Embryonic facial prominence (tissue), 1 donor: ENCODE data around the gene SYNE2.
A peak's percentile ranks its signal among the peaks of the same experiment; 100 is the strongest.
"Not testable (repeated sequence)": the region's sequence is repeated elsewhere in the genome, so short reads cannot be mapped to it uniquely, and the experiment has no call there.

Source experiments
- DNase-seq: peaks from one replicate; pipeline ENCODE4 v3.0.0-alpha.2; 2016; ENCODE audit errors: extremely low spot score

SYNE2 gene

DNA sequence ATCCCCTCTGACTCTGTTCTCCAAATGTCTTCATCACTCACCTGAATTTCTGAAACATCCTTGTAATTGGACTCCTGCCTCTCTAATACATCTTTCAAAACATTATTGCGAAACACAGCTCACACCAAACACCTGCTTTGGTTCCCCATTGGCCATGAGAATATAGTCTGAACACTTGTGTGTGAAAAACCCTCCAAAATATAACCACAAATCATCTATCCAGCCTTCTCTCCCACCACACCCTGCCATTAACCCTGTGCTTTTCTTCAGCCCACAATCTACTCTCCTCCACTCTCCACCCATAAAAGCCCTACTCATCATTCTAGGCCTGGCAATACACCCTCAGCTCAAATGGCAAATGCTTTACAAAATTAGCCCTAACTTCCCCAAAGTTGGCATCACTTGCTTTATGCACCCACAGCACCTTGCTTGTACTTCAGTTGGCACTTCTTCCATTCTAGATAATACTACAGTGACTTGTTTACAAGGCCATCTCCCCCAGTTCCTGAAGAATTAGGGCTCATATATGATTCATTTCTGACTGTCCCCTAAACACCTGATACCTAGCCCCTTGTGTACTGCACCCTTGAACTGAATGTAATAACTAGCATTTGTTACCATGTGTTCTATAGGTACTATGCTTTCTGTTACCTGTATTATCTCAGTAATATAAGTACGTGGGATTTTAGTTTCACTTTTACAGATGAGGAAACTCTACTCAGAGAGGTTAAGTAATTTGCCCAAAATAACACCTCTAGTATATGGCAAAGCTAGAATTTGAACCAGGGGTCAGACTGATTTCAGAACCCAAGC, 17.3 kb downstream of the SYNE2 start:
- not testable (repeated sequence) for DNase-seq

DNA sequence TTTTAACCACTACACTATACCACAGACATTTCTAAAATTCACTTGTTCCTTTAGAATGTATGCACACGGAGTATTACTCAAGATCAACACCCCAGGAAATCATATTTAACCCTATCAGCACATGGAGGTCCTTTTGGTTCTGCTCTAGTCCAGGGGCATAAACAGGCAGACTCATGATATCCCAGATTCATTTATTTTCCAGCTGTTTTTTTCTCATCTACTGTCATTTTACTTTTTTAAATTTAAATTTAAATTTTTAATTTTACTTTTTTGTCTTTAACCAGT, 17.9 kb downstream of the SYNE2 start:
- DNase-seq = not testable (repeated sequence)

DNA sequence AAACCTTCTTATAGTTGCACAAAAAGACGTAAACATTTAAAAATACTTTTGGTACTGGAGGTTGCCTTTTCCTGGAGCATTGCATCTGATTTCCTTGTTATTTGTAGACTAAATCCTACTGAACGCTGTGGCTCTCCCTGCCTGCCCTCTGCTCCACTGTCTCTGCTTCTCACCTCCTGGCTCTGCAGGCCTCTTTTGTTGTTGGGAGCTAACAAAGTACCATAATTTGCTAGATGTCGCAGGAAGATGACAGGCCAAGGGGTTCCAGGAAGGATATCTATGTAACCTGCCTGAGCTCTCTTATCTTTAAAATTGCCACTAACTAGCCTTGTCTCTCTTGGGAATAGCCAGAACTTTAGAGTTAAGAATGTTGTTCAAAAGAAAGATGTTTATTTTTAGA, 21.4 kb downstream of the SYNE2 start:
- DNase-seq = no peak

DNA sequence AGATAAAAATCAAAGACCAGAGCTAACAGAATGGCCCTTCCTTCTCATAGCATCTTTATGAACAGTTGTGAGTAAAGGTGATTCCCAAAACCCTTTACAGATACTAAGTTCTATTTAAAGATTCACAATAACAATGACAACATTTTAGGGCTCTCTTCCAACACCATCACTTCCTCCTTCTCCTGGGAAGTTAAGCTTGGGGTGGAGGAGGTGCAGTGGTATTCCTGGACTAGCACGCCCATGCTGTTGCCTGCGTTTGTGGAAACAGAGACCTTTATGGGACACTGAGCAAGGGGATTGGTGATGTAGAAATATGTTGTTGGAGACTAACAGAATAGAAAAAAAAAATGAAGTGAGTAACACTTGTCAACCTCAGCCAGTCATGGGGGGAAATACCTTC, 22.5 kb downstream of the SYNE2 start:
- DNase-seq = no peak

DNA sequence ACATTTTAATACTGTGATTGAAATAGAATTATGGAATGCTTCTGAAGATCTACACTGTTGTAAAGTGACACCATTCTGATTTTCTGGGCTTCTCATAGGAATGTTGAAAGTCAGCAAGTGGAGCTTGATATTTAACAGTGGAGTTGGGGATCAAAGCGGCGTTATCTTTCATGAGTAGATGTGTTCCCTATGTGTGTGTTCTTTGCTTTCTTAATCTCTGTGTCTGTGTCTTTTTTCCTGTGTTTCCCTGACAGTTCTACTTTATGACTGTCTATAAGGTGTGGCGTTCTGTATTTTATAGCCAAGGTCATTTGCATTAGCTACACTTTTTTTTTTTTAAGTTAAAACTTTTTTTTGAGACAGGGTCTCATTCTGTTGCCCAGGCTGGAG, 24.7 kb downstream of the SYNE2 start:
- no peak for DNase-seq

DNA sequence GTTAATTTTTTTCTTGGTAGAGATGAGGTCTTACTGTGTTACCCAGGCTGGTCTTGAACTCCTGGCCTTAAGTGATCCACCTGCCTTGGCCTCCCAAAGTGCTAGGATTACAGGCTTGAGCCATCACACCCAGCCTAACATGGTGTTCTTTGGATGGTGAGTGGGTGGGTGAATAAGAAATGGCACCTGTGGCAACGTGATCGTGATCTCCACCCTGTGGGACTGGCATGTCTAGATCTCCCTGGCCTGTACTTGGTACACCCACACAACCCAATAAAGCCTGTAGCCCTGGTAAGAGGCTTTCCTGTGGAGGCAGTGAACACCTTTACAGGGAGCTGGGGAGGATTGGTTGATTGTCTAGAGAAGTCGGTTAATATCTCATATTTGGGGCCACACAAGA, 25.2 kb downstream of the SYNE2 start:
- DNase-seq = no peak

DNA sequence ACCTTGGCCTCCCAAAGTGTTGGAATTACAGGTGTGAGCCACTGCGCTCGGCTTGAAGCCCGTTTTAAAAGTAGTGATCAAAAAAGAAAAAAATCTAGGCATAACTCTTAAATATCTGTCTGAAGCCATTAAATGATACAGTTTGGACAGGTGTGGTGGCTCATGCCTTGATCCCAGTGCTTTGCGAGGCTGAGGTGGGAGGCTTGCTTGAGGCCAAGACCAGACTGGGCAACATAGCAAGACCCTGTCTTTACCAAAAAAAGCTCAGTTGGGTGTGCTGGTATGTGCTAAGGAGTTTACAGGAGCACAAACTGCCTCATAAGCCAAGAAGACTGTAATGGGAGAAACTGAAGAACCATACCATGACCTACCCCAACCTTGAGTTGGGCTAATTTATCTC, 26.0 kb downstream of the SYNE2 start:
- DNase-seq = no peak

DNA sequence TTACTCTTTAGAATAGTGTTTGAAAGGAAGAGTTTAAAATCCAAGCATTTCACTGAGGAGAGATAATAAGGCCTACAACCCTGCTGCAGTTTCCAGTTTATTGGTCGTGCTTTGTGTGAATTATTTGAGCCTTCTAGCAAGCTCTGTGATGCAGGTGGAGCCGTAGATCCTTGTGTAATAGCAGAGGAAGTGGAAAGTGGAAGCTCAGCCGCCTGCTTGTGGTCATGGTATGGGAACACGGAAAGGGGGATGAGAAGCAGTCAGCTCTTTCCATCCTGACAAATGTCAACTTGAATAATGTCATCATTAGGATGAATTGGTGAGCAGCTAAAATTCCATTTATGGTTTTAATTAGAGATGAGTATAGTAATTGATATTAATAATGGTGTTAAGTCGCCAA, 29.1 kb downstream of the SYNE2 start:
- DNase-seq = no peak

DNA sequence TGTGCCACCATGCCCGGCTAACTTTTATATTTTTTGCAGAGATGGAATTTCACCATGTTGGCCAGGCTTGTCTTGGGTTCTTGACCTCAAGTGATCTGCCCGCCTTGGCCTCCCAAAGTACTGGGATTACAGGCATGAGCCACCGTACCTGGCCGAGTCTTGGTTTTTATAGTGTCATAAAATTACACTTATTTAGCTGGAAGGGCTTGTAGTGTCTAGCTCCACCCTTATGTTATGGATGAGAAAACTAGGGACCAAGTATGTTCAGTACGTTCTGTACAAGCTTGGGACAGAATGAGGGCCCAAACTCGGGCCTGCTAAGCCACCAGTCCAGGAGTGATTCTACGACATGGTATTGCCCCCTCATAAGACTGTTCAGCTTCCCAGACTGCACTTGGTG, 35.1 kb downstream of the SYNE2 start:
- no peak for DNase-seq

DNA sequence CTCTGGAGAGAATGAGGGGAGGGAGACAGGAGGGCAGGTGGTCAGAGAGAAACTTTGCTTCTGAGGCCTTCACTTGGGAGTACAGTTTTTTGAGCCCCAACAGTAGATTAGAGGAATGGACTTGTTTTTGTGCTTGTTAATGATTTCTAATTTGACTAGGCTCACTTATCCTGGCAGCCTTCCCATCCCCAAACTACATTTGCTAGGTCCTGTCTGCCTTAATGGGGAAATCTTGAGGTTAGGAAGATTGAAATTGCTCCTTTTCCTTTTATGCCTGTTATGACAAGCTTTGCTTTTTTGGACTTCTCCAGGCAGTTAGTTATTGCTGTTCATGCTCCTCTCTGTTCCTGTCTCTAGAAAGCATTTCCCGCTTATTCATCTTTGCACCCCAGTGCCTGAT, 37.7 kb downstream of the SYNE2 start:
- no peak for DNase-seq

DNA sequence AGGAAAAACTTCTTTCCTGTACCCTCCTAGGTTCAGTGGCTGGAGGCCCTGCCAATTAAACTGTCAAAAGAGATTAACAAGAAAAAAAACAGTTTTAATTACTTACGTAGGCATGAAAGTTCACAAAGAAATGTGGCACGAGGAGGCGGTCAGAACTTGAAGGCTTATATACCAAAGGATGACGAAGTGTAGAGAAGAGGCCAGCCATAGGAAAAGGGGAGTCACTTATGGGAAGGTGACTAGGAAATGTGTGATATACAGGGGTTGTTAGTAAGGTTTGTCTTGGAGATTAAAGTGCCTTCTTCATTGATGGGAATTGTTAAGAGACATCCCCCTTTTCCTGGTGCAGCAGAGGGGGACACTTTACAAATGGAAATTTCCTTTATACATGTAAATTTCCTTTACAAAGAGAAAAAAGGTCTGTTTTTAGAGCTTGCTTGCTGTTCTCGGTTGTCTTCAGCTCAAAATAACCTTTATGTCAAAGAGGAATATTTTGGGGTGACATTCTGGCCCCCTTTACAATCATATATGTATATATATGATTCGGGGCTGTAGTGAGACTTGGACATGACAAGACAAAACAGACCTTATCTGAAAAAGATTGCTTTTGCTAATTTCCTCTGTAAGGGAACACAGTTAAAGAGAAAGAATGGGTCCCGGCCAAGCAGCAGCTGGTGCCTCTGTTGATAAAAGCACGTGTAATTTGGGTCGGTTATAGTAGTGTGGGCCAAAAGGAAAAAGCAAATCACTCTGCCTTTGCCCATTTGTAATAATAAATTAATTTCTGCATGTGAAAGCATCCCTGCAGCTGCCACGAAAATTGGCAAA, 38.6 kb downstream of the SYNE2 start:
- no peak for DNase-seq

DNA sequence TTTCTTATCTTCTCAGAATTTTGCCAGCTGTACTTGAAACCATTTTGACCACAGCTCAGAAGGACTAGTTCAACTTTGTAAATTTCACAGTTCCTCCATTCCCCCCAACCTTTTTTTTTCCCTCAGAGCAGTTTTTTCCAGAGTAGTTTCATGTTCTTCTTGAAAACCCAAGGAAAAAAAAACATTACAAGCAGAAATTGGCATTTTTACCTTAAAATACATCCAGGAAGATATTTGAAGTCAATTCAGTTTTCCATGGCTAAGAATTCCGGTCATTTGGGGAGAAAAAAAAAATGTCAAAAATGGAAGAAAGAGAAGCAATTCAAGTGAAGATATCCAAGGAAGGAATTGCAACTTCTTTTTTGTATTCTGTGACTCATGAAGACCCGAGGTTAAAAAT, 39.5 kb downstream of the SYNE2 start:
- DNase-seq = no peak

DNA sequence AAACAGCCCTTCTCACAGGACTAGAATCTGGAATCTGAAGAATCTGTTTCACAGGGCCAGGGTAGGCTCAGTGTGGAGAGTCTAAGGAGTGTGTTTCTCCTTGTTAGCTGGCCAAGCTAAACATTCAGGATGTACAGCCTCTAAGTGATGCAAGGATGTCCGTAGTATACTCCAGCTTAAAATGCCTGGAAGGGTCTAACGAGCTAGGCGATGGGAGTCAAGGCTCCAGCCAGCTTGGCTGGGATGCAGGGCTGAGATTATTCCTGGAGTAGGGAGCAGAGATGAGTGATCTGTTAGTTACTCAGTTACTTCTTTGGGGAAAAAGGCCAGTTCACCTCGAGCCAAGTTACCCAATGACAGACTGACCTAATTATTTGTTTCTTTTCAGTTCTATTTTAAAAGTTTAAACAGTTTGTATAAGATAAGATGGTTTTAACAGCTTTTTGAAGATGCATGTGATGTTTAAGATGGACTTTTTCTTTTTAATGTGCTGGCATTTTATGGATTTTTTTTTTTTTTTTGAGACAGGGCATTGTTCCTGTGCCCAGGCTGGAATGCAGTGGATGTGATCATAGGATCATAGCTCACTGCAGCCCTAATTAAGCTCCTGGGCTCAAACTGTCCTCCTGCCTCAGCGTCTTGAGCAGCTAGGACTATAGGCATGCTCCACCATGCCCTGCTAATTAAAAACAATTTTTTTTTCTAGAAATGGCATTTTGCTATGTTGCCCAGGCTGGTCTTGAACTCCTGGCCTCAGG, 41.1 kb downstream of the SYNE2 start:
- DNase-seq = no peak

DNA sequence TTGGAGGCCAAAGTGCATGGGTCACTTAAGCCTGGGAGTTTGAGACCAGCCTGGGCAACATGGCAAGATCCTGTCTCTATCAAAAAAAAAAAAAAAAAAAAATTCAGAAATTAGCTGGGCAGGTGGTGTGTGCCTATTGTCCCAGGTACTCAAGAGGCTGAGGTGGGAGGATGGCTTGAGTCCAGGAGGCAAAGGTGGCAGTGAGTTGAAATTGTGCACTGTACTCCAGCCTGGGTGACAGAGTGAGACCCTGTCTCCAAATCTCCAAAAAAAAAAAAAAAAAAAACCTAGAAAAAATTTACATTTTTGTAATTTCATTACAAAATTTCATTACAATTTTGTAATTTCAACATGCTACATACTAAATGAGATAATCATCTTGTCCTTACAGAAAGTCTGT, 42.7 kb downstream of the SYNE2 start:
- DNase-seq = no peak

DNA sequence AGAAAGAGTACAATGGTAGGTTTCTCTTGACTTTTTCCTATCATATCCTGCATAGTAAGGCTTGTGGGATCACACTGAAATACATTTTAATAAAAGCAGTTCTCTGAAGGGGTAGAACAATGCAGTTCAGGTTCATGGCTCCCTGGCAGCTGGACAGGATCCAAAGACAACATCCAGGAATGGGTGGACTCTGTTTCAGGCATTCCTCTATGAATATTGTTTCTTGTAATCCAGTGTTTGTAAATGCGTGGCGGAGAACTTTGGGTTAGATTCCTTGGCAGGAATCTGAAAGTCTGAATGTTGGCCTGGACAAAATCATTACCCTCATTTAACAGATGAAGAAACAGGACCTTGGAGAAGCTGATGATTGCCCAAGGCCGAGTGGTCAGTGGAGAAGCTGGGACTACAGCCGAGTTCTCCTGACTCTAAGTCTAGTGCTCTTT, 43.5 kb downstream of the SYNE2 start:
- DNase-seq = peak; percentile 36

DNA sequence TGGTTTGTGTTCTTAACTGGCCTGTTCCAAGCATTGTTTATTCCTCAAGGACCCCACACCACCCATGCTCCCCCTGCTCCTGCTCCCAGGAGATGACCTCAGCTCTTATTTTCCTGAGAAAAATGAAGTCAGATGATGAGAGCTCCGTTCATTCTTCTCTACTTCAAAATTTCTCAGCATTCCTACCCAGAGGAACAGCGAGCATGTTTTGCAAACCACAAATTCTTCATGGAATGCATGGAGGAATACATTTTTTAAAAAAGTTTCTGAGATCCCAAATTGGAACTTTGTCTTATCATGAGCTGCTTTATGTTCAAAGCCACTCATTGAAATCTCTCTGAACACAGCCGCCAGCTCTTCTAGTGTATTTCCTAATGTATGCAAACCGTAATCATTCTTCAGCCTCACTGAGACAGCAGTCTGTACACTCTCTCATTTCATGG, 44.9 kb downstream of the SYNE2 start:
- no peak for DNase-seq

DNA sequence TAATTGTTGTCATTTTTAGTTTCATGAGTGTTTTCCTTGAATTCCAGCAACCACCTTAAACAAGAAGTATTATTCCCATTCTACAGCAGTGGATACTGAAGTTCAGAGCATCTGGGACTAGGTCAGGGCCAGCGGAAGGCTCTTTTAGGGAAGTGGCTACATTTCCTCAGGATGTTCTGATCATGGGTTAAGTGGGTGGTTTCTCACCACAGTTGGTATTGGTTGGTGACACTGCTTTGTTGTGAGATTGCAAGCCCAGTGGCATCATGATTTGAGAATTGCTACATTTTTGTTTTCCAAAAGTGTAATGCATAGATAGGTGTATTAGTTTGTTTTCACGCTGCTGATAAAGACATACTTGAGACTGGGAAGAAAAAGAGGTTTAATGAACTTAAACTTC, 47.1 kb downstream of the SYNE2 start:
- no peak for DNase-seq

DNA sequence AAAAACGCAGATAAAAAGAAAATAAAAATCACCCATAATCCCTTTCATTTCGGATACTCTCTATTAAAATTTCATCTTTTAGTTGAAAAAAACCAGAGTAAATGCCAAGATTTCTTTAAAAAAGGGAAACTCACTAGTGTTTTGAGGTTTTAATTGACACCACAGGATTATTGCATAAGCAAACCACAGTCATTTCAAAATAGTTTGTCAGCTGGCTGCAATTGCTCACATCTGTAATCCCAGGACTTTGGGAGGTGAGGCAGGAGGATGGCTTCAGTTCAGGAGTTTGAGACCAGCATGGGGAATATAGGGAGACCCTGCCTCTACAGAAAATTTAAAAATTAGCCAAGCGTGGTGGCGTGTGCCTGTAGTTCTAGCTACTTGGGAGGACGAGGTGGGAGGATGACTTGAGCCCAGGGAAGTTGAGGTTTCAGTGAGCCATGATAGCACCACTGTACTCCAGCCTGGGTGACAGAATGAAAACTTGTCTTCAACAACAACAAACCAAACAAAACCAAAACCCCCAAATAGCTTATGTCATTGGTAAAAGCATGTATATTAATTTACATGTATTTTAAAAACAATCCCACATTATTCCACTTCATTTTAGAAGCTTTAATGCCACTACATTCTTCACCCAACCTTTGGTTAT, 48.8 kb downstream of the SYNE2 start:
- DNase-seq = no peak

DNA sequence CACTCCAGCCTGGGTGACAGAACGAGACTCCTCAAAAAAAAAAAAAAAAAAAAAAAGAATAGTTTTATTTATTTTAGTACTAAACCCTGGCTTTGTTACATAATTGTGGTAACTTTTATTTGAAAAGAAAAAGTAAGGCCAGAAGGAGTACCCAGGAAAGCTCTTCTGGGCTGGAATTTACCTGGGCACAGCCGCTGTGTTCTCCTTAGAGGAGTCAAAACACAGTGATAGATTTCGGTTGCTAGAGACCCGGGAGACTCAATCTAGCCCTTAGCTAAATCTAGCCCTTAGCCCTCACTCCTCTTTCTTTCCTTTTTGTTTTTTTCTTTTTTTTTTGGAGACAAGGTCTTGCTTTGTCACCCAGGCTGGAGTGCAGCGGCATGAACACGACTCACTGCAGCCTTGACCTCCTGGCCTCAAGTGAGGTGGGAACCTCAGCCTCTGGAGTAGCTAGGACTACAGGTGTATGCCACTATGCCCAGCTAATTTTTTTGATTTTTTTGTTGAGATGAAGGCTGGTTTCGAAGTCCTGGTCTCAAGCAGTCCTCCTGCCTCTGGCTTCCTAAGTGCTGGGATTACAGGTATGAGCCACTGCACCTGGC, 49.7 kb downstream of the SYNE2 start:
- DNase-seq = no peak

DNA sequence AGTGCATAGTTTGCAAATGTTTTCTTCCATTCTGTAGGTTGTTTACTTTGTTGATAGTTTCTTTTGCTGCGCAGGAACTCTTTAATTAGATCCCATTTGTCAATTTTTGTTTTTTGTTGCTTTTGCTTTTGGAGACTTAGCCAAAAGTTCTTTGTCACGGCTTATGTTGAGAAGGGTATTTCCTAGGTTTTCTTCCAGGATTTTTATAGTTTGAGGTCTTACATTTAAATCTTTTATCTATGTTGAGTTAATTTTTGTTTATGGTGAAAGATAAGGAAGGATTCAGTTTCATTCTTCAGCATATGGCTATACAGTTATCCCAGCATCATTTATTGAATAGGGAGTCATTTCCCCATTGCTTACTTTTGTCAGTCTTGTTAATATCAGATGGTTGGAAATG, 51.9 kb downstream of the SYNE2 start:
- DNase-seq = no peak

DNA sequence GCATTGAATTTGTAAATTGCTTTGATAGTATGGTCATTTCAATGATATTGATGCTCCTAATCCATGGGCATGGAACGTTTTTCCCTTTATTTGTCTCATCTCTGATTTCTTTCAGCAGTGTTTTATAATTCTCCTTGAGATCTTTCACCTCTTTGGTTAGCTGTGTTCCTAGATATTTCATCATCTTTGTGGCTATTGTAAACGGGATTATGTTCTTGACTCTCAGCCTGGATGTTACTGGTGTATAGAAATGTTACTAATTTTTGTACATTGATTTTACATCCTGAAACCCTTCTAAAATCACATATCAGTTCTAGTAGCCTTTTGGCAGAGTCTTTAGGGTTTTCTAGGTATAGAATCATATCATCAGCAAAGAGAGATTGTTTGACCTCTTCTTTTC, 52.6 kb downstream of the SYNE2 start:
- DNase-seq = no peak
